MM.1S (cell line): ENCODE measurements around the gene GPR26.

ENCODE experiments used
- CTCF ChIP-seq: fragments of 300-600 bp; sonication (generic); IDR thresholded peaks from 2 replicates; pipeline ENCODE4 v1.5.1; 2016; ENCODE audit warnings: antibody characterized with exemption, low read length, mixed read lengths
- EZH2 ChIP-seq: fragments of 300-600 bp; sonication (generic); optimal IDR thresholded peaks from 2 replicates; pipeline ENCODE3; 2017; ENCODE audit warnings: low read depth, mild to moderate bottlenecking, antibody characterized with exemption, low read length, mixed read lengths

GRCh38 chr10:123648595-123648994 lies 17.6 kb upstream of the GPR26 start:
- TF ChIP-seq CTCF (no peak), EZH2 (no peak)
